Subcutaneous adipose tissue (tissue), 4 donors: ENCODE results near the gene ZNF865. TPM values are rescaled to one million over a fixed set of nuclear protein-coding genes. Genes with fewer than 3 reads are reported as not detected.

Experiments
- total RNA-seq, 4 donors: library from RNA; depleted of rRNA; stranded (reverse); fragments of >200 nt; gene quantifications; one replicate each; pipeline ENCODE4 v1.1.0, GENCODE V29; 2016
- TF ChIP-seq, protein P1 (sequence below): fragments of 450-650 bp; IDR thresholded peaks from one replicate; pipeline ENCODE4 v1.5.1; 2016; ENCODE audit warnings: low read depth, mild to moderate bottlenecking, control low read depth, antibody characterized with exemption, moderate library complexity

ZNF865 gene
- total RNA-seq, 4 donors from 2014 or later, result 1.8 to 8.9 (median 3.6) TPM

DNA sequence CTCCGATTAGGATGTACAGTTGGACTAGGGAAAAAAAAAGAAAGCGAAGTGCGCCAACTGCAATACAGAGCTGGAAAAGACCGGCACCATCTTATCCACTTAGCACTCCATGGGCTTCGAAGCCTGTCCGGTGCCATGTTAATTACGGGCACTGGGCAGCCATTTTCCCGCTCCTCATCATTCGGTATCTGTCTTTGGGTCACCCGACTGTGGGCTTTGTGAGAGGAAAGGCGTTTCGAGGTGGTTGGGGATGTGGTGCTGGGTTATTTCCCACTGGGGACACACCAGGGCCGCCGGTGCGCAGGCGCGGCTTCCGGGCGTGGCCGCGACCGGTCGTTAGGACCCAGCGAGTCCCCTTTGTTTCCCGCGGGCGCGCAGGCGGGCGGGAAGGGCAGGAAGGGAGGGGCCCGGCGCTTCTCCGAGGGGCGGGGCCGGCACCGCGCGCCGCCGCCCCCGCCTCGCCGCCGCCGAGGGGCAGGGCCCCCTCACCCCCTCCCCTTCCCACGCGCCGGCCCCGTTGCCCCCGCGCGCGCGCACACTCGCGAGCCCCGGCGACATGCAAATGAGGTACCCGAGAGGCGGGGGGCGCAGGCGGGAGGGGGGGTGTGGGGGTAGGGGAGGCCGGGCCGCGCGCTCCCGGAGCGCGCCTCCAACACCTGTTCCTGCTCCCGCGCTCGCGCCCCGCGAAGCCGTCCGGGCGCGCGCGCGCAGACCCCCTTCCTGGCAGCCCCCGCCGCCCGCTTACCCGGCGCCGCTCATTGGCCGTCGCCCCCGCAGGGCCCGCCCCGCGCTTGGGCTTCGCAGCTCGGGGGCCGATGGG, 5.4 kb upstream of the ZNF865 start, which contains the start of gene ZNF524:
TSS of gene ZNF524 (plus strand) at position 447 of the 820 bp plus-strand sequence. CDS start 1,825 bp downstream, outside the sequence.
- TF ChIP-seq, protein P1, sequence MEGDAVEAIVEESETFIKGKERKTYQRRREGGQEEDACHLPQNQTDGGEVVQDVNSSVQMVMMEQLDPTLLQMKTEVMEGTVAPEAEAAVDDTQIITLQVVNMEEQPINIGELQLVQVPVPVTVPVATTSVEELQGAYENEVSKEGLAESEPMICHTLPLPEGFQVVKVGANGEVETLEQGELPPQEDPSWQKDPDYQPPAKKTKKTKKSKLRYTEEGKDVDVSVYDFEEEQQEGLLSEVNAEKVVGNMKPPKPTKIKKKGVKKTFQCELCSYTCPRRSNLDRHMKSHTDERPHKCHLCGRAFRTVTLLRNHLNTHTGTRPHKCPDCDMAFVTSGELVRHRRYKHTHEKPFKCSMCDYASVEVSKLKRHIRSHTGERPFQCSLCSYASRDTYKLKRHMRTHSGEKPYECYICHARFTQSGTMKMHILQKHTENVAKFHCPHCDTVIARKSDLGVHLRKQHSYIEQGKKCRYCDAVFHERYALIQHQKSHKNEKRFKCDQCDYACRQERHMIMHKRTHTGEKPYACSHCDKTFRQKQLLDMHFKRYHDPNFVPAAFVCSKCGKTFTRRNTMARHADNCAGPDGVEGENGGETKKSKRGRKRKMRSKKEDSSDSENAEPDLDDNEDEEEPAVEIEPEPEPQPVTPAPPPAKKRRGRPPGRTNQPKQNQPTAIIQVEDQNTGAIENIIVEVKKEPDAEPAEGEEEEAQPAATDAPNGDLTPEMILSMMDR, result no peak

DNA sequence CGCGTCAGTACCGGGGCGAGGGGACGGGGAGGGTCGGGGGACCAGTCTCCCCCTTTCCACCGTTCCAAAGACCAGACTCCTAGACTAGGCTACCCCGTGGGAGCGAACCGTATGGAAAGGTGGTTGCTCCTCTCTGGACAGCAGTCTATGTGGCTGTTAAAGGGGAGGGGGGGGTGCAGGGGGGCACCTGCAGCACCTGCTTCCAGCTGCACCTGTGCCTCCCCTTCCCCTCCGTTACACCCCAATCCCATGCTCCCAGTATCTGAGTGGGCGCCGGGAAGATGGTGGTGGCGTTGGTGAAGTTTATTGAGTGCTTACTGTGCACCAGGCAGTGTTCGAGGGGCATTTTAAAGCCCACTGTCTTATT, 4.8 kb upstream of the ZNF865 start:
- TF ChIP-seq, protein P1, result no peak

DNA sequence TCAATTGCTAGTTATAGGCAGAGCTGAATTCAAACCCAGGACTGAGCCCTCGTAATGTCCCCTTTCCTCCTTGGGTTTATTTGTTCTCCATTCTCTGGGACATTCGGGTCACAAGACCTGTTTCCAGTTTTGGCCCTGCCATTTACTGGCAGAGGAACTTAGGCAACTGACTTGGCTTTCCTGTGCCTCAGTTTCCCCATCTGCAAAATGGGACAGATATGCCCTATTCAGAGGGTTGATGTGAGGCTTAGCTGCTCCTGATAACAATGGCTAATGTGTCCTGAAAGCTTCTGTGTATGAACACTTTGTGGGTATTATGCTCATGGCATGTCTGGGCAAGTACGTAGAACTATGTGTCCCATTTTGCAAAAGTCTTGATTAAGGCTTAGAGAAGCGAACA, 4.4 kb upstream of the ZNF865 start:
- TF ChIP-seq, protein P1, result no peak

DNA sequence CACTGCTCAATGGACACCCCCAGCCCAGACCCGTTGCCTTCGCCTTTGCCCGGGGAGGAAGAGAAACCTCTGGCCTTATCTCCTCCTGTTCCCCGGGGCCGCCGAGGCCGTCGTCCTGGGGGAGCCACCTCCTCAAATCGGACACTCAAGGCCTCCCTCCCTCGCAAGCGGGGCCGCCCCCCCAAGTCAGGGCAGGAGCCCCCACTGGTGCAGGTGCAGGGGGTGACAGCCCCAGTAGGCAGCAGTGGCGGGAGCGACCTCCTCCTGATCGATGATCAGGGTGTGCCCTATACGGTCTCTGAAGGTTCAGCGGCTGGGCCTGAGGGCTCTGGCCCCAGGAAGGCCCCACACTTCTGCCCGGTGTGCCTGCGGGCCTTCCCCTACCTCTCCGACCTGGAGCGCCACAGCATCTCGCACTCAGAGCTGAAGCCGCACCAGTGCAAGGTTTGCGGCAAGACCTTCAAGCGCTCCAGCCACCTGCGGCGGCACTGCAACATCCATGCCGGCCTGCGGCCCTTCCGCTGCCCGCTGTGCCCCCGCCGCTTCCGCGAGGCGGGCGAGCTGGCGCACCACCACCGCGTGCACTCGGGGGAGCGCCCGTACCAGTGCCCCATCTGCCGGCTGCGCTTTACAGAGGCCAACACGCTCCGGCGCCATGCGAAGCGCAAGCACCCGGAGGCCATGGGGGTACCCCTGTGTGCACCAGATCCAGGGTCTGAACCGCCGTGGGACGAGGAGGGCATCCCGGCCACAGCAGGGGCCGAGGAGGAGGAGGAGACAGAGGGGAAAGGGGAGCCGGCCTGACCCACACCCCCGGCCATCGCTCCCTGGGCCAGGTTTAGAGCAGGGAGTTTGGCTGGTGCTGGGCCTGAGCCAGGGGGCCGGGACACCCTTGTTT, 3.1 kb upstream of the ZNF865 start:
- TF ChIP-seq, protein P1, result no peak

DNA sequence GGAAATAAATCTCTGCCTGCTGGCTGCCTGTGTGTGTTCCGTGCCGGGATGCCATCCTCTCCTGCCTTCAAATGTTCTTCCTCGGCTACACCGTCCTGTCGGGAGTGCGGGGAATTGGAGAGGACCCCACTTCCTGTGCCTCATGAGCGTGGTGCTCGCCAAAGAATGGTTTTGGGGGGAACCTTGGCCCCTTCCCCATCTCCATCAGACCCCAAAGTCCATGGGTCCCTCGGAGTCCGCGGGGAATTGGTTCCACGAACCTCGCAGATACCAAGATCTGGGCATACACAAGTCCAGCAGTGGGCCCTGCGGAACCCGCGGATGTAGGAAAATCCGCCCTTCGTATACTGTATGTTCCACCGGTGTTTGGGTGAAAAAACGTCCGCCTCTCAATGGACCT, 2.3 kb upstream of the ZNF865 start:
- TF ChIP-seq, protein P1, result no peak

DNA sequence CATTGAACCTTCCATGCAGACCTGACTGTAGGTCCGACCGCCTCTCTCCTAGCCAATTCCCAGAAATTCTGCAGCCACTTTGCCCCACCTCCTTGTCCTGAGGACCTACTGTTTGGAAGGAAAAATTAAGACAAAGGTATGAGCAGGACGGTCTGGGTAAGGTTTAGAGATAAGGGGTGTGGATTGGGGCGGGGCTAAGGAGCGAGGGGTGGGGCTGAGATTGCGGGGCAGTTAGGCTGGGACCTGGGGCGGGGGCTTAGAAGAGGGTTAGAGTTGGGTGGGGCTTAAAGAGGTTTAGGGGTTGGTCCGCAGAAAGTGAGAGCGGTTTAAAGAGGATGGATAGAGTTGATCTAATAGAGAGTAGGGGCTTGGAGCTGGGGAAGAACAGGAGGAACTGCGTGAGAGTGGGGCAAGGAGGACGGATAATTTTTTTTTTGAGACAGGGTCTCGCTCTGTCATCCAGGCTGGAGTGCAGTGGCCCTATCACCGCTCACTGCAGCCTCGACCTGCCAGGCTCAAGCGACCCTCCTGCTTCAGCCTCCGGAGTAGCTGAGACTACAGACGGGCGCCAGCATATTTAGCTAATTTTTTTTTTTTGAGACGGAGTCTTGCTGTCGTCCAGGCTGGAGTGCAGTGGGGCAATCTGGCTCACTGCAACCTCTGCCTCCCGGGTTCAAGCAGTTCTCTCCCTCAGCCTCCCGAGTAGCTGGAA, 1.7 kb upstream of the ZNF865 start:
- TF ChIP-seq, protein P1, result no peak
